Upper lobe of left lung (tissue), 6 donors: Measurements from ENCODE around the gene DISC1. TPM values are rescaled to one million over a fixed set of nuclear protein-coding genes. Genes with fewer than 3 reads are reported as not detected.

Experiments used
- ATAC-seq, 2 donors: fragments of 200-7000 bp; cut with Tn5 transposase; one replicate each; pipeline ENCODE4 v1.9.1; 2022; ENCODE audit warnings: mild to moderate bottlenecking in 2 of 2, moderate library complexity in 2 of 2; ENCODE audit not compliant: low FRiP score in 2 of 2
- DNase-seq, 2 donors: peaks; one replicate each; pipeline ENCODE4 v3.0.0-alpha.2; 2019 to 2020
- H3K27ac ChIP-seq, 4 donors: fragments of 200-600 bp; sonication (generic); one replicate each; pipeline ENCODE4 v1.5.1; 2016 to 2019
- H3K27me3 ChIP-seq, 4 donors: fragments of 200-600 bp; sonication (generic); one replicate each; pipeline ENCODE4 v1.5.1; 2017 to 2019
- H3K36me3 ChIP-seq, 4 donors: fragments of 200-600 bp; sonication (generic); one replicate each; pipeline ENCODE4 v1.5.1; 2016 to 2019
- H3K4me1 ChIP-seq, 4 donors: fragments of 200-600 bp; sonication (generic); one replicate each; pipeline ENCODE4 v1.5.1; 2018 to 2019
- H3K4me3 ChIP-seq, 4 donors: fragments of 200-600 bp; sonication (generic); one replicate each; pipeline ENCODE4 v1.5.1; 2017 to 2019; ENCODE audit warnings: mild to moderate bottlenecking in 2 of 4, moderate library complexity in 1 of 4
- H3K9me3 ChIP-seq, 4 donors: fragments of 200-600 bp; sonication (generic); one replicate each; pipeline ENCODE4 v1.5.1; 2018 to 2019
- CTCF ChIP-seq, 6 experiments: fragments of 450-650 bp in 4 of 6; fragments of 200-600 bp in 2 of 6; sonication (generic) in 2 of 6; IDR thresholded peaks; one replicate each; pipeline ENCODE4 v1.5.1; 2016 to 2019; ENCODE audit warnings: antibody characterized with exemption in 6 of 6
- EP300 ChIP-seq, 4 donors: sonication (generic); formaldehyde crosslinking; IDR thresholded peaks; one replicate each; pipeline ENCODE4 v1.5.1; 2017; ENCODE audit warnings: antibody characterized with exemption in 4 of 4, control low read depth in 2 of 4
- POLR2A ChIP-seq, 4 donors: fragments of 450-650 bp; IDR thresholded peaks; one replicate each; pipeline ENCODE4 v1.5.1; 2016 to 2017; ENCODE audit warnings: antibody characterized with exemption in 4 of 4, mild to moderate bottlenecking in 2 of 4
- POLR2AphosphoS5 ChIP-seq, 2 donors: sonication (generic); formaldehyde crosslinking; IDR thresholded peaks; one replicate each; pipeline ENCODE4 v1.5.1; 2017; ENCODE audit warnings: antibody characterized with exemption in 2 of 2
- WGBS, 2 donors: methylation state at CpG; one replicate each; pipeline ENCODE4 v1.1.5; 2017 to 2018; 5-methylcytosine and 5-hydroxymethylcytosine counted together
- total RNA-seq, 6 donors: library from RNA; depleted of rRNA in 4 of 6; stranded (reverse); fragments of >200 nt in 4 of 6; gene quantifications; one replicate each; pipeline versions ENCODE4 v1.1.0 to v1.2.1, GENCODE V29; 2016 to 2021
- donor health status: DM: no; HTN: no; CAD: no; lungs with moderate emphysema.
- donor health status: DM: no; HTN: yes; CAD: no; lungs with severe emphysema.

Gene DISC1
- total RNA-seq, 6 donors from 2014 or later: 6.1 to 16.8 (median 10.5) TPM

- Histone ChIP-seq H3K27me3 (no peaks in the 10 kb centered on the region), H3K27ac (no peak overlapping the region), H3K4me3 (no peak overlapping the region), H3K4me1 (no peaks in the 10 kb centered on the region), H3K36me3 (no peaks in the 10 kb centered on the region), H3K9me3 (no peaks in the 10 kb centered on the region)
- WGBS, 2 donors: 63 to 88% methylated on average over 1 of the region's 1 CpG
- TF ChIP-seq EP300 (IDR thresholded peaks at IDR 0.05) (no peak), CTCF (IDR thresholded peaks at IDR 0.05) (no peak), POLR2A (IDR thresholded peaks at IDR 0.05) (no peak), POLR2AphosphoS5 (IDR thresholded peaks at IDR 0.05) (no peak)
- ATAC-seq (no peak), DNase-seq (no peak)
Observed at GRCh38 chr1:232057896-232058274, 431.3 kb downstream of the DISC1 start.

GRCh38 chr1:232059726-232060374 lies 433.3 kb downstream of the DISC1 start:
- ATAC-seq (no peak), DNase-seq (no peak)
- no peak overlapping the region for H3K27ac ChIP-seq
- TF ChIP-seq POLR2A (IDR thresholded peaks at IDR 0.05) (no peak), POLR2AphosphoS5 (IDR thresholded peaks at IDR 0.05) (no peak), CTCF (IDR thresholded peaks at IDR 0.05) (no peak), EP300 (IDR thresholded peaks at IDR 0.05) (no peak)
- H3K4me1 ChIP-seq: no peaks in the 10 kb centered on the region
- H3K4me3 ChIP-seq: no peak overlapping the region
- no peaks in the 10 kb centered on the region for H3K36me3 ChIP-seq
- WGBS, 2 donors: 56 to 59% methylated on average over 7 to 8 of the region's 8 CpGs
- no peaks in the 10 kb centered on the region for H3K27me3 ChIP-seq
- no peaks in the 10 kb centered on the region for H3K9me3 ChIP-seq

GRCh38 chr1:232062967-232063366 lies 436.4 kb downstream of the DISC1 start:
- Histone ChIP-seq H3K36me3 (no peaks in the 10 kb centered on the region), H3K27me3 (no peaks in the 10 kb centered on the region), H3K4me1 (no peaks in the 10 kb centered on the region), H3K9me3 (no peaks in the 10 kb centered on the region), H3K4me3 (no peak overlapping the region), H3K27ac (no peak overlapping the region)
- 87 to 90% methylated on average over 3 of the region's 3 CpGs for whole genome bisulfite sequencing, 2 donors
- DNase-seq (no peak), ATAC-seq (no peak)
- TF ChIP-seq POLR2AphosphoS5 (IDR thresholded peaks at IDR 0.05) (no peak), CTCF (IDR thresholded peaks at IDR 0.05) (no peak), POLR2A (IDR thresholded peaks at IDR 0.05) (no peak), EP300 (IDR thresholded peaks at IDR 0.05) (no peak)

GRCh38 chr1:232066521-232066920 lies 439.9 kb downstream of the DISC1 start:
- Histone ChIP-seq H3K4me3 (no peak overlapping the region), H3K4me1 (no peaks in the 10 kb centered on the region), H3K9me3 (no peaks in the 10 kb centered on the region), H3K27me3 (no peaks in the 10 kb centered on the region), H3K27ac (no peak overlapping the region), H3K36me3 (no peaks in the 10 kb centered on the region)
- DNase-seq (no peak), ATAC-seq (no peak)
- 90 to 92% methylated on average over 3 of the region's 3 CpGs for WGBS, 2 donors
- TF ChIP-seq CTCF (IDR thresholded peaks at IDR 0.05) (no peak), POLR2AphosphoS5 (IDR thresholded peaks at IDR 0.05) (no peak), POLR2A (IDR thresholded peaks at IDR 0.05) (no peak), EP300 (IDR thresholded peaks at IDR 0.05) (no peak)

- no peak for TF ChIP-seq POLR2A (IDR thresholded peaks at IDR 0.05)
- no peak for TF ChIP-seq CTCF (IDR thresholded peaks at IDR 0.05)
- no peak for TF ChIP-seq POLR2AphosphoS5 (IDR thresholded peaks at IDR 0.05)
- no peak for TF ChIP-seq EP300 (IDR thresholded peaks at IDR 0.05)
- no peaks in the 10 kb centered on the region for H3K36me3 ChIP-seq
- no peaks in the 10 kb centered on the region for H3K27me3 ChIP-seq
- ATAC-seq (no peak), DNase-seq (no peak)
- WGBS, 2 donors: 81% methylated on average over 1 of the region's 1 CpG
- no peak overlapping the region for H3K27ac ChIP-seq
- no peaks in the 10 kb centered on the region for H3K4me1 ChIP-seq
- no peak overlapping the region for H3K4me3 ChIP-seq
- no peaks in the 10 kb centered on the region for H3K9me3 ChIP-seq
Observed at GRCh38 chr1:232074265-232074664, 447.7 kb downstream of the DISC1 start.
